ENCODE measurements around the gene MRTFA.

GRCh38 chr22:40557972-40558371 lies 78.5 kb downstream of the MRTFA start:
- no peak for TF ChIP-seq CTCF (IDR thresholded peaks at IDR 0.05)
- no peak for TF ChIP-seq POLR2A (IDR thresholded peaks at IDR 0.05)
